PC-9 (cell line): ENCODE results near the gene AGBL4. TPM values are rescaled to one million over a fixed set of nuclear protein-coding genes. Genes with fewer than 3 reads are reported as not detected.

Experiments
- BruUV-seq: library from RNA; stranded (reverse); fragments of 400-500 nt; replicated peaks from 2 replicates; lab custom pipeline; 2021; lab: Mats Ljungman, UMichigan
- CTCF ChIA-PET: fragments of 300-600 bp; sonication (Branson Sonifier 250); formaldehyde crosslinking; loops from one replicate; lab custom pipeline; 2022; ENCODE audit warnings: antibody characterized with exemption; lab: Charles Lee
- POLR2A ChIA-PET: fragments of 300-600 bp; sonication (Branson Sonifier 250); formaldehyde crosslinking; loops from one replicate; lab custom pipeline; 2022; ENCODE audit warnings: antibody characterized with exemption; ENCODE audit not compliant: unreplicated experiment; lab: Charles Lee
- DNase-seq, 2 experiments: peaks; one replicate each; pipeline versions ENCODE4 v3.0.0 to v3.0.0-alpha.2; 2015 to 2022; ENCODE audit warnings: mixed read lengths in 1 of 2
- H2AFZ ChIP-seq: fragments of 200-600 bp; sonication (generic); 2 replicates; pipeline ENCODE4 v1.8.1; 2017; ENCODE audit warnings: antibody characterized with exemption
- H3F3A ChIP-seq: fragments of 200-600 bp; sonication (generic); 2 replicates; pipeline ENCODE4 v1.8.1; 2017; ENCODE audit warnings: antibody characterized with exemption, mild to moderate bottlenecking, low read depth; ENCODE audit not compliant: insufficient read depth
- H3K27ac ChIP-seq: fragments of 200-600 bp; sonication (generic); 2 replicates; pipeline ENCODE4 v1.6.1; 2016; ENCODE audit warnings: mixed run types
- H3K27me3 ChIP-seq: fragments of 200-600 bp; sonication (generic); 2 replicates; pipeline ENCODE4 v1.6.1; 2016; ENCODE audit warnings: low read depth, mixed run types; ENCODE audit not compliant: insufficient read depth
- H3K36me3 ChIP-seq: fragments of 200-600 bp; sonication (generic); 2 replicates; pipeline ENCODE4 v1.6.1; 2016; ENCODE audit warnings: low read depth, mixed run types
- H3K4me1 ChIP-seq: fragments of 200-600 bp; sonication (generic); replicated peaks from 2 replicates; pipeline ENCODE4 v1.6.1; 2016; ENCODE audit warnings: mixed run types; ENCODE audit not compliant: insufficient read depth
- H3K4me2 ChIP-seq: fragments of 200-600 bp; sonication (generic); 2 replicates; pipeline ENCODE4 v1.6.1; 2017; ENCODE audit warnings: mixed run types
- H3K4me3 ChIP-seq: fragments of 200-600 bp; sonication (generic); 2 replicates; pipeline ENCODE4 v1.6.1; 2016; ENCODE audit warnings: mixed run types
- H3K79me2 ChIP-seq: fragments of 200-600 bp; sonication (generic); 2 replicates; pipeline ENCODE4 v1.6.1; 2017; ENCODE audit warnings: low read depth, mixed run types
- H3K9me2 ChIP-seq: fragments of 200-600 bp; sonication (generic); 2 replicates; pipeline ENCODE4 v1.8.1; 2017; ENCODE audit warnings: mild to moderate bottlenecking; ENCODE audit not compliant: insufficient read depth
- H3K9me3 ChIP-seq: fragments of 200-600 bp; sonication (generic); 2 replicates; pipeline ENCODE4 v1.8.1; 2016; ENCODE audit warnings: low read depth; ENCODE audit not compliant: insufficient read depth
- H4K20me1 ChIP-seq: fragments of 200-600 bp; sonication (generic); 2 replicates; pipeline ENCODE4 v1.8.1; 2017; ENCODE audit not compliant: insufficient read depth
- CTCF ChIP-seq: fragments of 200-600 bp; sonication (generic); conservative IDR thresholded peaks from 2 replicates; pipeline ENCODE4 v1.6.1; 2017; ENCODE audit warnings: mixed run types, antibody characterized with exemption, mild to moderate bottlenecking, moderate library complexity
- EZH2 ChIP-seq: fragments of 200-600 bp; sonication (generic); IDR thresholded peaks from 2 replicates; pipeline ENCODE4 v1.8.0; 2017; ENCODE audit warnings: antibody characterized with exemption, low read depth
- intact Hi-C: fragments of 100-400 bp; cut with micrococcal nuclease; formaldehyde crosslinking; loops from one replicate; pipeline ENCODE4 v1.10.0; 2022; ENCODE audit not compliant: unreplicated experiment
- total RNA-seq: library from RNA; stranded (reverse); gene quantifications from 2 replicates; pipeline ENCODE4 v1.2.3, GENCODE V29; 2021

Gene AGBL4
- total RNA-seq, 1 experiment from 2014 or later = not detected

- H3K27me3 ChIP-seq = no peaks in the 10 kb centered on the region
- no peaks in the 10 kb centered on the region for H3K79me2 ChIP-seq
- no peak overlapping the region for H3K4me3 ChIP-seq
- POLR2A ChIA-PET = no interaction called here
- no peak overlapping the region for H3K27ac ChIP-seq
- no peaks in the 10 kb centered on the region for H3F3A ChIP-seq
- H3K4me2 ChIP-seq = no peak overlapping the region
- no peak for TF ChIP-seq EZH2
- no peak for TF ChIP-seq CTCF
- H2AFZ ChIP-seq = no peak overlapping the region
- DNase-seq = no peak
- no peaks in the 10 kb centered on the region; the same call in 1 of the 2 replicates for H3K9me3 ChIP-seq
- intact Hi-C loops = no loop called here
- no peaks in the 10 kb centered on the region for H3K36me3 ChIP-seq
- no peaks in the 10 kb centered on the region for H3K4me1 ChIP-seq
- CTCF ChIA-PET = no interaction called here
- no peaks in the 10 kb centered on the region for H4K20me1 ChIP-seq
- H3K9me2 ChIP-seq = no peaks in the 10 kb centered on the region
- BruUV-seq = no TSS peak
These were observed 1313.4 kb downstream of the AGBL4 start for GRCh38 chr1:48710318-48710717.

- no peaks in the 10 kb centered on the region for H3K9me2 ChIP-seq
- H3K79me2 ChIP-seq = no peaks in the 10 kb centered on the region
- no peaks in the 10 kb centered on the region; the same call in 1 of the 2 replicates for H3K9me3 ChIP-seq
- intact Hi-C loops = no loop called here
- no peak for DNase-seq
- no peak overlapping the region for H3K27ac ChIP-seq
- no peak overlapping the region for H3K4me2 ChIP-seq
- no peaks in the 10 kb centered on the region for H3K4me1 ChIP-seq
- H4K20me1 ChIP-seq = no peaks in the 10 kb centered on the region
- TF ChIP-seq EZH2 (no peak), CTCF (no peak)
- CTCF ChIA-PET = interaction anchor here (1.1 kb wide), 1 partner anchor 55 kb away, joined by 3 read pairs; no protein-coding TSS in a partner anchor
- no peak overlapping the region for H3K4me3 ChIP-seq
- H3K36me3 ChIP-seq = no peaks in the 10 kb centered on the region
- no peaks in the 10 kb centered on the region for H3F3A ChIP-seq
- POLR2A ChIA-PET = no interaction called here
- H2AFZ ChIP-seq = no peak overlapping the region
- no peaks in the 10 kb centered on the region for H3K27me3 ChIP-seq
- no TSS peak for BruUV-seq
These were observed 1319.0 kb downstream of the AGBL4 start for GRCh38 chr1:48704736-48705135.

- DNase-seq = no peak
- ChIA-PET CTCF (no interaction called here), POLR2A (no interaction called here)
- H4K20me1 ChIP-seq = no peaks in the 10 kb centered on the region
- no peaks in the 10 kb centered on the region for H3K9me2 ChIP-seq
- no peak overlapping the region for H3K27ac ChIP-seq
- no peak overlapping the region for H3K4me3 ChIP-seq
- H3K36me3 ChIP-seq = no peaks in the 10 kb centered on the region
- TF ChIP-seq EZH2 (no peak), CTCF (no peak)
- intact Hi-C loops = no loop called here
- H3F3A ChIP-seq = no peaks in the 10 kb centered on the region
- no peaks in the 10 kb centered on the region for H3K79me2 ChIP-seq
- no peaks in the 10 kb centered on the region for H3K4me1 ChIP-seq
- no peaks in the 10 kb centered on the region; the same call in 1 of the 2 replicates for H3K9me3 ChIP-seq
- H3K27me3 ChIP-seq = no peaks in the 10 kb centered on the region
- BruUV-seq = no TSS peak
- no peak overlapping the region for H2AFZ ChIP-seq
- no peak overlapping the region for H3K4me2 ChIP-seq
These were observed 1322.3 kb downstream of the AGBL4 start for GRCh38 chr1:48701445-48701844.
